Left lobe of liver (tissue), 2 donors: ENCODE data around the gene STX11. TPM values are rescaled to one million over a fixed set of nuclear protein-coding genes. Genes with fewer than 3 reads are reported as not detected.
"Not testable (repeated sequence)": the region's sequence is repeated elsewhere in the genome, so short reads cannot be mapped to it uniquely, and the experiment has no call there.

Experiments
- ATAC-seq: fragments of 200-7000 bp; cut with Tn5 transposase; one replicate; pipeline ENCODE4 v1.9.1; 2020; ENCODE audit warnings: mild to moderate bottlenecking, moderate library complexity
- DNase-seq: peaks from one replicate; pipeline ENCODE4 v3.0.0-alpha.2; 2020; ENCODE audit warnings: low spot score
- total RNA-seq: library from RNA; stranded (reverse); gene quantifications from one replicate; pipeline ENCODE4 v1.2.1, GENCODE V29; 2021
- donor health status: DM: no; HTN: no; CAD: no; lungs with moderate emphysema.
- donor health status: DM: no; HTN: yes; CAD: no.

STX11 gene
- 0.75 TPM for total RNA-seq

- DNase-seq (peak; percentile 69), ATAC-seq (peak; percentile 92)
Observed at GRCh38 chr6:144149894-144150709, at the start of gene STX11. Gene STX11, plus strand, starts transcription at chr6:144150517. Its CDS starts 36,111 bp downstream, at chr6:144186628.

GRCh38 chr6:144103026-144103563 lies 47.2 kb upstream of the STX11 start:
- no peak for ATAC-seq

GRCh38 chr6:144104488-144104887 lies 45.8 kb upstream of the STX11 start:
- no peak for ATAC-seq
- DNase-seq = no peak

More at GRCh38 chr6:144103026-144103563, 47.2 kb upstream of the STX11 start:
- DNase-seq = no peak

GRCh38 chr6:144104898-144105487 lies 45.3 kb upstream of the STX11 start:
- DNase-seq = no peak
- peak; percentile 90 for ATAC-seq

GRCh38 chr6:144106206-144106605 lies 44.1 kb upstream of the STX11 start:
- DNase-seq = no peak
- no peak for ATAC-seq

GRCh38 chr6:144110210-144110609 lies 40.1 kb upstream of the STX11 start:
- ATAC-seq (no peak), DNase-seq (no peak)

GRCh38 chr6:144113366-144113765 lies 37.0 kb upstream of the STX11 start:
- no peak for ATAC-seq

GRCh38 chr6:144115219-144115618 lies 35.1 kb upstream of the STX11 start:
- no peak for ATAC-seq

More at GRCh38 chr6:144113366-144113765, 37.0 kb upstream of the STX11 start:
- no peak for DNase-seq

GRCh38 chr6:144119376-144119775 lies 30.9 kb upstream of the STX11 start:
- no peak for DNase-seq
- ATAC-seq = no peak

More at GRCh38 chr6:144115219-144115618, 35.1 kb upstream of the STX11 start:
- no peak for DNase-seq

- DNase-seq (no peak), ATAC-seq (no peak)
Observed at GRCh38 chr6:144122861-144123260, 27.5 kb upstream of the STX11 start.

- DNase-seq (no peak), ATAC-seq (no peak)
Observed at GRCh38 chr6:144123421-144123820, 26.9 kb upstream of the STX11 start.

GRCh38 chr6:144123836-144124235 lies 26.5 kb upstream of the STX11 start:
- no peak for ATAC-seq
- DNase-seq = no peak

- no peak for ATAC-seq
- no peak for DNase-seq
Observed at GRCh38 chr6:144127097-144127496, 23.2 kb upstream of the STX11 start.

GRCh38 chr6:144129469-144129868 lies 20.8 kb upstream of the STX11 start:
- ATAC-seq (no peak), DNase-seq (no peak)

GRCh38 chr6:144131248-144131709 lies 19.0 kb upstream of the STX11 start:
- ATAC-seq = no peak
- no peak for DNase-seq

- DNase-seq, ATAC-seq: not testable (repeated sequence)
Observed at GRCh38 chr6:144132167-144132690, 18.1 kb upstream of the STX11 start.

- DNase-seq (no peak), ATAC-seq (no peak)
Observed at GRCh38 chr6:144133225-144133821, 17.0 kb upstream of the STX11 start.

GRCh38 chr6:144134176-144134575 lies 16.1 kb upstream of the STX11 start:
- ATAC-seq (no peak), DNase-seq (no peak)

- ATAC-seq (no peak), DNase-seq (no peak)
Observed at GRCh38 chr6:144134737-144135136, 15.6 kb upstream of the STX11 start.

- ATAC-seq (no peak), DNase-seq (no peak)
Observed at GRCh38 chr6:144138542-144138941, 11.8 kb upstream of the STX11 start.

GRCh38 chr6:144139817-144140216 lies 10.5 kb upstream of the STX11 start:
- no peak for ATAC-seq
- no peak for DNase-seq
